ENCODE results near the gene ABO. TPM values are rescaled to one million over a fixed set of nuclear protein-coding genes. Genes with fewer than 3 reads are reported as not detected.

The ABO gene
- total and polyA plus RNA-seq, 2 of the 8 experiments (the other 6 are each of a cell fraction or from before 2014, with no cell fraction given): 0.03 TPM; not detected in 1

GRCh38 chr9:133275105-133276000, at the start of gene ABO (continued):
- TF ChIP-seq CTCF (IDR thresholded peaks at IDR 0.05; ENCODE audit: control extremely low read depth in 1 of 3, insufficient read depth in 1 of 3, low read depth in 1 of 3, low read length in 3 of 3) (peak in 1 of 3 experiments; percentile 23; a peak in 2 of 4 replicates), SUZ12 (IDR thresholded peaks at IDR 0.05; ENCODE audit: low read length) (peak; percentile 79), EZH2 (IDR thresholded peaks at IDR 0.05; ENCODE audit: low read depth, low read length, severe bottlenecking) (peak; percentile 64), SAP30 (IDR thresholded peaks at IDR 0.05; ENCODE audit: insufficient read depth, insufficient replicate concordance, low read length) (no peak)
